ENCODE data around the gene PSMA2. TPM values are rescaled to one million over a fixed set of nuclear protein-coding genes. Genes with fewer than 3 reads are reported as not detected.

PSMA2 gene
- total RNA-seq, 8 experiments from 2014 or later, result 68.7 to 129 (median 93.6) TPM

DNA sequence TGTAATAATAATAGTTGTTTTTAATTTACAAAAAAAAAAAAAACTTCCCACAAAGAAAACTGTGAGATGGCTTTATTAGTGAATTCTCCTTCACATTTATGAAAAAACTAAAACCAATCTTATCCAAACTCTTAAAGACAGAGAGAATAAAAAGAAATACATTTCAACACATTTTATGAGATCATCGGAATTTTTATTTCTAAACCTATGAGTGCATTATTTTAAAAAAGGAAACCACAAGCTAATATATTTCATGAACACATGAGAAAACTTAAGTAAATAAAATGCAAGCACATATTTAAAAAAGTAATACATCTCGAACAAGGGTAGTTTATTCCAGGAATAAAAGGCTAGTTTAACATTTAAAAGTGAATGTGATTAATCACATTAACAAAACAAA is 51.6 kb downstream of the PSMA2 start:
- H3K4me1 ChIP-seq (replicated peaks in 1 of 2), result no peaks in the 10 kb centered on the region
- ATAC-seq (replicated peaks in 6 of 8), result no peak
- WGBS, 10 experiments, result 39 to 100% (median 87%) methylated on average over 2 of the region's 2 CpGs
- H3K4me3 ChIP-seq, result no peak overlapping the region
- no peak overlapping the region for H3K27ac ChIP-seq
- in situ Hi-C loops (cut with MboI; ENCODE audit: low pct_unique_long_range_greater_than_20kb in 2 of 9, low sequenced_read_pairs in 9 of 9, unreplicated experiment in 9 of 9), result no loop called here

DNA sequence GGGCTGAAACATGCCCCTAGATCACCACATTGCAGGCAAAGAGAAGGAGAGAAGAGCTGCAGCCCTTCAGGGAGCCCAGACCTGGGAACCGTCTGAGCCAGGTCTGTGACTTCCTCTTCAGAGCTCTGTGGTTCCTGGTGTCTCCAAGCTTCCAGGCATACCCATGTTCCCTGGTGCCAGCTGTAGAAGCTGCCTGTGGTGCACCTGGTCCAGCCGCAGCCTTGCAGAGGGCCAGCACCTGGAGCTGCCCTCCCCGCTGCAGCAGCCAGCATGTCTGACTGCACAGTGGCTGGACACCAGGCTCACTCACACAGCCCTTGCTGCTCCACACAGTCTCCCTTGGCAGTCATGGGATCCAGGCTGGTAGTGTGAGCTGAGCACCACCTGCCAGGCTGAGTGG is 53.7 kb downstream of the PSMA2 start:
- Histone ChIP-seq H3K4me1 (replicated peaks in 1 of 2) (no peaks in the 10 kb centered on the region), H3K4me3 (no peak overlapping the region), H3K27ac (no peak overlapping the region)
- peak in 1 of 8 experiments; percentile 20 for ATAC-seq (replicated peaks in 6 of 8)
- in situ Hi-C loops (cut with MboI; ENCODE audit: low pct_unique_long_range_greater_than_20kb in 2 of 9, low sequenced_read_pairs in 9 of 9, unreplicated experiment in 9 of 9), result no loop called here
- WGBS, 10 experiments, result 79 to 80% methylated on average over 2 of the region's 3 CpGs; no CpG with 5 or more reads in 8 of the 10 experiments

DNA sequence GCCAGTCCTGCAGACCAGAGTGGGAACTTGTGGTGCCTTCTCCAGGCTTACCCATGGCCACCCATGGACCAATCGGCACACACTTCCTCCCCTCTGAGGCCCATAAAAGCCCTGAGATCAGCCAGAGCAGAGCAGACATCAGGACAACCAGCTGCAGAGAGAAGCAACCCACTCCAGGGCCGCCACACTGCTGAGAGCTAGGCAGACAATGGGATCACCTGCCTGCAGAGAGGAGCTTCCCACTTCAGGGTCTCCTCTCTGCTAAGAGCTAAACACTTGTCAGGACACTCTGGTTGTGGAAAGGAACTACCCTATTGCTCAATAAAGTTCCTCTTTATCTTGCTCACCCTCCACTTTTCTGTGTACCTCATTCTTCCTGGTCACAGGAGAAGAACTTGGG is 54.1 kb downstream of the PSMA2 start:
- H3K4me3 ChIP-seq, result no peak overlapping the region
- in situ Hi-C loops (cut with MboI; ENCODE audit: low pct_unique_long_range_greater_than_20kb in 2 of 9, low sequenced_read_pairs in 9 of 9, unreplicated experiment in 9 of 9), result no loop called here
- WGBS, 10 experiments, result 0 to 33% methylated on average over 1 of the region's 2 CpGs; no CpG with 5 or more reads in 8 of the 10 experiments
- no peak for ATAC-seq (replicated peaks in 6 of 8)
- H3K4me1 ChIP-seq (replicated peaks in 1 of 2), result no peaks in the 10 kb centered on the region
- no peak overlapping the region for H3K27ac ChIP-seq

DNA sequence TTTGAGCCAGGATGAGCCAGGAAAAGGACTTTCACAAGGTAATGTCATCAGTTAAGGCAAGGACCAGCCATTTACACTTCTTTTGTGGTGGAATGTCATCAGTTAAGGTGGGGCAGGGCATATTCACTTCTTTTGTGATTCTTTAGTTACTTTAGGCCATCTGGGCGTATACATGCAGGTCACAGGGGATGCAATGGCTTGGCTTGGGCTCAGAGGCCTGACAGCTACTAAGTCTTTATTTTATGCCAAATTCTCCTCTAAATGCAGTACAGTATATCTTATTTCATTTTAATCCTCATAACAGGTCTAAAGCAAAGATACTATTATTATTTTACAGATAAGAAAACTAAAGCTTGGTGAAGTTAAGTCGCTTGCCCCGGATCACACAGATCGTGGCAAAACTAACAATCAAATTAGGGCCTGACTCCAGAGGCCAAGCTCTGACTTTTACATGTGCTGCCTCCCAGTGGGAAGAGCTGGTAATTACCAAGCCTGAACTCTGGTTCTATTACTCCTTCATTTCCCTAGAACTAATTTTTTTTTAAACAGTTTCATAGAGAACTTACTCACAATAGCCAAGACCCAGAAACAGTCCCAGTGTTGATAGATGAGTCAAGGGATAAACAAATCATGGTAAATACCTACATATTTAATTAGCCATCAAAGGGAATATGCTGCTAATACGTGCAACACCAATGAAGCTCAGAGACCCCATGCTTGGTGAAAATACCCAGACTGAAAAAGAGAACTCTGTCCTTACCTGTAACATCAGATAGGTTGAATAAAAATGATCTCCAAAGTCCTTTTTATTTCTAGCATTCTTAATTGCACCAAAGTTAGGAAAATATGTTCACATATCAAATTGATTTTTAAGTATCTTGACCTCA is 55.5 kb downstream of the PSMA2 start:
- no peak overlapping the region for H3K27ac ChIP-seq
- H3K4me3 ChIP-seq, result no peak overlapping the region
- peak in 4 of 8 experiments; percentile 52 to 90 (median 82) for ATAC-seq (replicated peaks in 6 of 8)
- in situ Hi-C loops (cut with MboI; ENCODE audit: low pct_unique_long_range_greater_than_20kb in 2 of 9, low sequenced_read_pairs in 9 of 9, unreplicated experiment in 9 of 9), result no loop called here
- WGBS, 10 experiments, result 2 to 100% (median 43%) methylated on average over 1 to 5 of the region's 5 CpGs; no CpG with 5 or more reads in 2 of the 10 experiments
- no peaks in the 10 kb centered on the region for H3K4me1 ChIP-seq (replicated peaks in 1 of 2)

DNA sequence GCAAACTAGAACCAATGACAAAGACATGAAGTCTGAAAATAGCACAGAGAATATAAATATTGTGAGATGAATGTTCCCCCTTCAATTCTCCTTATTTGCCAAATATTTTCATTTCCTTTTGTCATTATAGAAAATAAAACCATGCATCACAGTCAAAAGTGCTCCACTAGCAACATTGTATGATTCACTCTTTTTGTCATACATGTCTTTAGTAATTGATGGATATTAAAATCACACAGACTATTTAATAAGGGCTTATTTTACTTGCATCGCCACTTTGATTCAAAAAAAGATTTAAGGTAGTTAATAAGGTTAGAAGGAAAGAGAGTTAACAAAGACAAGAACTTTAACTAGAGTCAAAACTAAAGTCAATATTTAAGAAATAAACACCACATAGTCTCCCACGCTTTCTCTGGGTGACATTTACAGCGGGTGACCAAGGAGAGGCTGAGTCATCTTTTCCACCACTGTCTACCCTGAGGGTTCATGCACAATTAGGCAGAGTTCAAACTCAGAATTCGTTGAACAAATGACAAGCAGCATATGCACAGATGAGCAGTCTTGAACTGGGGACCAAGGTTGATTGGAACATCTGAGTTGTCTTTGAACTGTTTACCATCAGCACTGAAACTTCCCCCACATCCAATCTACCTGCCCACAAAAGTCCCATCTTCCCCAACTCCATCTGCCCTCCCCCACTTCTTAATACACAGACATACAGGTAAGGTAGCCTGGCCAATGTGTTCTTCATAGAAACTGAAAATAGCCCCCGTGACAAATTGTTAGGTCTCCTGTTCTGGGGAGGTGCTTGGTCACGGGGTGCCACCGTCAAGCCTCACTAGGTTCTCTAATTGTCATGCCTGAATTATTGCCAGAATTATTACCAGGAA is 62.6 kb downstream of the PSMA2 start:
- peak in 4 of 8 experiments; percentile 21 to 78 (median 58) for ATAC-seq (replicated peaks in 6 of 8)
- no peaks in the 10 kb centered on the region for H3K4me1 ChIP-seq (replicated peaks in 1 of 2)
- no peak overlapping the region for H3K27ac ChIP-seq
- H3K4me3 ChIP-seq, result no peak overlapping the region
- 51 to 100% (median 92%) methylated on average over 3 to 7 of the region's 7 CpGs for WGBS, 10 experiments
- in situ Hi-C loops (cut with MboI; ENCODE audit: low pct_unique_long_range_greater_than_20kb in 2 of 9, low sequenced_read_pairs in 9 of 9, unreplicated experiment in 9 of 9), result no loop called here

DNA sequence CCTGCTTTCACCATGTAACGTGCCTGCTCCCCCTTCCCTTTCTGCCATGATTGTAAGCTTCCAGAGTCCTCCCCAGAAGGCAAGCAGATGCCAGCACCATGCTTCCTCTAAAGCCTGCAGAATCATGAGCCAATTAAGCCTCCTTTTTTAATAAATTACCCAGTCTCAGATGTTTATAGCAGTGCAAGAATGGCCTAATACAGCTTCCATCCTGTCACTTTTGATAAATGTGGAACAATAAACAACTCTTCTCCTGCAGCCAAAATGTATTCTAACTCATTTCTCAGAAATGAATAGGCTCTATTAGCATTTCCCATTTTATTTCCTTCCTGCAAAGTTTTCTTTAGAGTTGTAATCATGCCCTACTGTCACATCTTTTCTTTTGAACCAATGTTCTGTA is 63.5 kb downstream of the PSMA2 start:
- ATAC-seq (replicated peaks in 6 of 8), result peak in 1 of 8 experiments; percentile 76
- H3K4me3 ChIP-seq, result no peak overlapping the region
- WGBS, 10 experiments, result 0 to 100% (median 75%) methylated on average over 1 of the region's 1 CpG; no CpG with 5 or more reads in 5 of the 10 experiments
- in situ Hi-C loops (cut with MboI; ENCODE audit: low pct_unique_long_range_greater_than_20kb in 2 of 9, low sequenced_read_pairs in 9 of 9, unreplicated experiment in 9 of 9), result no loop called here
- H3K27ac ChIP-seq, result no peak overlapping the region
- H3K4me1 ChIP-seq (replicated peaks in 1 of 2), result no peaks in the 10 kb centered on the region

Other genes starting within 250 kb of the PSMA2 start
- 10 to 100 TPM in 1 of 8 experiments, 1 to 10 TPM in 7; 3.5 to 12.1 (median 4.5) TPM for gene C7orf25, start 20.1 kb downstream of the PSMA2 start, total RNA-seq
- gene MRPL32, start 202 bp upstream of the PSMA2 start, total RNA-seq, result 10 to 100 TPM; 49.4 to 95.6 (median 76.1) TPM
- gene HECW1, start 180.5 kb upstream of the PSMA2 start, total RNA-seq, result 10 to 100 TPM in 5 of 8 experiments, 1 to 10 TPM in 1, under 1 TPM in 2; 0.09 to 16.7 (median 10.6) TPM

All from motor neuron (in vitro differentiated cells).